ENCODE measurements around the gene MACROD2. TPM values are rescaled to one million over a fixed set of nuclear protein-coding genes. Genes with fewer than 3 reads are reported as not detected.

Gene MACROD2
- total RNA-seq, 1 donor from 2014 or later = 0.23 TPM

- H3K4me3 ChIP-seq (ENCODE audit: low read depth, low read length) = no peak overlapping the region
- DNase-seq (ENCODE audit: low read depth) = no peak
- TF ChIP-seq CTCF (conservative IDR thresholded peaks at IDR 0.05; ENCODE audit: low read depth, low read length) = no peak
Observed at GRCh38 chr20:15251171-15251570, 1255.9 kb downstream of the MACROD2 start.

- TF ChIP-seq CTCF (conservative IDR thresholded peaks at IDR 0.05; ENCODE audit: low read depth, low read length) = no peak
- no peak for DNase-seq (ENCODE audit: low read depth)
- H3K4me3 ChIP-seq (ENCODE audit: low read depth, low read length) = no peak overlapping the region
Observed at GRCh38 chr20:15252304-15252703, 1257.0 kb downstream of the MACROD2 start.

- TF ChIP-seq CTCF (conservative IDR thresholded peaks at IDR 0.05; ENCODE audit: low read depth, low read length) = no peak
- H3K4me3 ChIP-seq (ENCODE audit: low read depth, low read length) = no peak overlapping the region
- no peak for DNase-seq (ENCODE audit: low read depth)
Observed at GRCh38 chr20:15253431-15253830, 1258.1 kb downstream of the MACROD2 start.

DNA sequence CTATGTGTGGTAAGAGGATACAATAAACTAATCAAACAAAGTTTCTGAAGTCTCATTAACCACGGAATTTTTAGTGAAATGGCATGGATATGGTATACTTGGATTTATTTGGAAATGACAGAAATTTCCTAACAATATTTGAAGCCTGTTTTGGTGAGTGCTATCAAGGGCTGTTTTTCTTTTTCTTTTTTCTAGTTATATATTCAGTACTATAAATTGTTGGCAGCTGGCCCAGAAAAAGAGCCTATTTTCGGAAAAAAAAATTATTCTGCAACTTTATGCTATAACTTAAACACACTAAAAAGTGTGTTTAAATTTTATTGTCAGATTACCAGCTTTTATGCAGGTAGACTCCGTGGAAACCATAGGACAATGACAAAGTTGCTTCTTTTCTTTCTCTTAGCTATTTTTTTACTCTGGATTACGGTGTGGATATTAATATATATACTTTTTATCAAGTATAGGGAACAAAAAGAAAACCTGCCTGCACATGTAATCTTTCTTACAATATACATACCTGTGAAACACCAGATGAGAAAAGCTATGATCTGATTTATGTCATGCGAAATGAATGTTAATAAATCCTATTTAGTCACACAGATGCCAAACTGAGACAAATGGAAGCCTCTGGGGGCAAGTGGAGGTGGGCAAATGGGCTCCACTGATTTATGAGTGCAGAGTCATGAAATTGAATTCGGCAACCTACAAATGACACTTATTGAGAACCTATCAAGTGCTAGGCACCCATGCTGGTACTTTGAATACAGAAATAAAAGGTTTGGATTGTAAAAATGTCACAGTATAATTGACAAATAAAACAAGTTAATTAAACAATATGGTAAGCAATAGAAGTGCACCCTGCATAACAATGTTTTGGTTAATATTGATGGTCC, 1261.6 kb downstream of the MACROD2 start:
- H3K4me3 ChIP-seq (ENCODE audit: low read depth, low read length) = no peak overlapping the region
- no peak for TF ChIP-seq CTCF (conservative IDR thresholded peaks at IDR 0.05; ENCODE audit: low read depth, low read length)
- DNase-seq (ENCODE audit: low read depth) = no peak

DNA sequence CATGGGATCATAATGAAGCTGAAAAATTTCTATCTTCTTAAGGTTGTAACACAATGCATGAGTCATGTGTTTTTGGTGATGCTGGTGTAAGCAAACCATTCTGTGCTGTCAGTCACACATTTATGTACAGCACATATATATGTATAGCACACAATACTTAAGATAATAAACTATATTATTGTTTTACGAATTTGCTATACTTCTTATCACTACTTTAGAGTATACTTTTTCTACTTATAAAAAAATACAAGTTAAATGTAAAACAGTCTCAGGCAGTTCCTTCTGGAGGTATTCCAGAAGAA, 1262.2 kb downstream of the MACROD2 start:
- no peak for DNase-seq (ENCODE audit: low read depth)
- no peak for TF ChIP-seq CTCF (conservative IDR thresholded peaks at IDR 0.05; ENCODE audit: low read depth, low read length)
- H3K4me3 ChIP-seq (ENCODE audit: low read depth, low read length) = no peak overlapping the region

GRCh38 chr20:15265581-15266309, 1270.4 kb downstream of the MACROD2 start:
- no peak for DNase-seq (ENCODE audit: low read depth)
- H3K4me3 ChIP-seq (ENCODE audit: low read depth, low read length) = no peak overlapping the region
- no peak for TF ChIP-seq CTCF (conservative IDR thresholded peaks at IDR 0.05; ENCODE audit: low read depth, low read length)

Data from epithelial cell of proximal tubule (primary cell).